Testis (tissue), 2 donors: ENCODE data around the gene PSMB11.

Experiments
- CTCF ChIP-seq, 3 experiments: fragments of 450-650 bp in 2 of 3; fragments of 200-600 bp in 1 of 3; sonication (generic) in 1 of 3; IDR thresholded peaks; one replicate each; pipeline ENCODE4 v1.5.1; 2016 to 2019; ENCODE audit warnings: antibody characterized with exemption in 3 of 3, mild to moderate bottlenecking in 2 of 3, moderate library complexity in 1 of 3
- POLR2A ChIP-seq: fragments of 450-650 bp; IDR thresholded peaks from one replicate; pipeline ENCODE4 v1.6.1; 2017; ENCODE audit warnings: antibody characterized with exemption, mild to moderate bottlenecking, moderate library complexity

- TF ChIP-seq CTCF (IDR thresholded peaks at IDR 0.05) (no peak), POLR2A (no peak)
These were observed 38.5 kb downstream of the PSMB11 start for GRCh38 chr14:23080474-23080873.
